WERI-Rb-1 (cell line): Measurements from ENCODE around the gene DCTN4.

ENCODE experiments used
- DNase-seq: peaks from one replicate; pipeline ENCODE4 v3.0.0-alpha.2; 2020
- H3K27ac ChIP-seq: fragments of 250-450 bp; sonication (Bioruptor Pico); 2 replicates; pipeline ENCODE4 v1.5.1; 2020; ENCODE audit warnings: mild to moderate bottlenecking, moderate library complexity
- H3K27me3 ChIP-seq: fragments of 250-450 bp; sonication (Bioruptor Pico); 2 replicates; pipeline ENCODE4 v1.5.1; 2021; ENCODE audit warnings: mild to moderate bottlenecking, low read depth, moderate library complexity; ENCODE audit not compliant: insufficient read depth, severe bottlenecking
- H3K36me3 ChIP-seq: fragments of 250-450 bp; sonication (Bioruptor Pico); 2 replicates; pipeline ENCODE4 v1.5.1; 2020; ENCODE audit warnings: mild to moderate bottlenecking, moderate library complexity
- H3K4me3 ChIP-seq: 2 replicates; pipeline ENCODE4 v1.5.1; 2011; ENCODE audit warnings: low read depth, mild to moderate bottlenecking, control low read depth, low read length
- H3K9me3 ChIP-seq: fragments of 250-450 bp; sonication (Bioruptor Pico); 2 replicates; pipeline ENCODE4 v1.5.1; 2021; ENCODE audit warnings: mild to moderate bottlenecking, moderate library complexity; ENCODE audit not compliant: severe bottlenecking
- CTCF ChIP-seq: IDR thresholded peaks from 2 replicates; pipeline ENCODE4 v1.5.1; 2011; ENCODE audit warnings: low read depth, mild to moderate bottlenecking, control low read depth, inconsistent platforms, low read length

The DCTN4 gene

GRCh38 chr5:150764530-150764929, 5.7 kb upstream of the DCTN4 start:
- TF ChIP-seq CTCF: no peak
- DNase-seq: no peak
- Histone ChIP-seq H3K9me3 (no peaks in the 10 kb centered on the region), H3K36me3 (no peaks in the 10 kb centered on the region), H3K4me3 (no peak overlapping the region), H3K27me3 (no peaks in the 10 kb centered on the region), H3K27ac (no peak overlapping the region)

DNA sequence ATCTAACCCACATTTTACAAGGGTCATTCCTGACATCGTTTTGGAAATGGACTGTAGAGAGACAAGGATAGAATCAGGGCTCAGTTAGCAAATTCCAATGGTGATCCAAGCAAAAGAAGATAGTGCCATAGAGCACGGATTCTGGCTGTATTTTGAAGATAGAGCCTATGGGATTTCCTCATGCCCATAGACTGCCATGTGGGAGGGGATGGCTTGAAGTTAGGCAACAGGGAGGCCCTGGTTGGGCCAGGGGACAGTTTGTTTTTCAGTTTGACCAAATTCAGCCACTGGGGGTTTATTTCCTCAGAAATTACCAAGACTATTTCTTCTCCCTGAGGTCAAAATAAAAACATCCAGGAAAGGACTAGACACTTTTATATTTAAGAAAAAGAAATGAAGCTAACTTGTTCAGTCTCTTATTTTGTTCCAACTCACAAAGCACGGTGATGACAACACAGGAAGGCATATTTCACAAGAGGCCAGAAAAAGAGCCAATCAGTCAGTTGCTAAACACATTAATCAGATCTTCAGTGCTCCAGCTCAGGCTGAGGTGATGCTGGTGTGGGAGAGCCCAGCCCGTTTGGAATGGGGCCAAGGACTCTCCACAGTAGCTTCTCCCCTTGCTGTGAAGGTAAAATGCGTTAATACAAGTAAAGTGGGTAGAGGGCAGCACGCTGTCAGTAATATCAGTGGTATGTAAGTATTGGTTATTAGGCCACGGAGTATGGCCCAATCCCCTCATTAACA, 4.4 kb upstream of the DCTN4 start:
- no peaks in the 10 kb centered on the region for H3K9me3 ChIP-seq
- no peak overlapping the region for H3K4me3 ChIP-seq
- H3K36me3 ChIP-seq: no peaks in the 10 kb centered on the region
- TF ChIP-seq CTCF: no peak
- no peak overlapping the region for H3K27ac ChIP-seq
- no peaks in the 10 kb centered on the region for H3K27me3 ChIP-seq
- no peak for DNase-seq

DNA sequence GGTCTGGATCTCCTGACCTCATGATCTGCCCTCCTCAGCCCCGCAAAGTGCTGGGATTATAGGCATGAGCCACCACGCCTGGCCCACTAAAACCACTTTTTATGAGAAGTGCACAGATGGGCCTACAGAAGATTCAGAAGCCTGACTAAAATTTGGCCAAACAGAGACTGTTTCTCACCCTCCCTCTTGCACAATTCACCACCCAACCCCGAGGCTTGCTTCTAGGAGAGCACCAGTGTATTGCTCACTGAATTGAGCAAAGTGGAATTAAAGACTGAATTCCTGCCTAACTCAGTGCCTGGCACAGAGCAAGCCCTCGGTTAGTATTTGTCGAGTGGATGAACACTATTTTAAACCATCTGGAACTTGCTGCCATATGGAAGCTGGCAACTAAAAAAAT, 3.4 kb upstream of the DCTN4 start:
- Histone ChIP-seq H3K36me3 (no peaks in the 10 kb centered on the region), H3K9me3 (no peaks in the 10 kb centered on the region), H3K4me3 (no peak overlapping the region), H3K27me3 (no peaks in the 10 kb centered on the region), H3K27ac (no peak overlapping the region)
- TF ChIP-seq CTCF: no peak
- DNase-seq: no peak

DNA sequence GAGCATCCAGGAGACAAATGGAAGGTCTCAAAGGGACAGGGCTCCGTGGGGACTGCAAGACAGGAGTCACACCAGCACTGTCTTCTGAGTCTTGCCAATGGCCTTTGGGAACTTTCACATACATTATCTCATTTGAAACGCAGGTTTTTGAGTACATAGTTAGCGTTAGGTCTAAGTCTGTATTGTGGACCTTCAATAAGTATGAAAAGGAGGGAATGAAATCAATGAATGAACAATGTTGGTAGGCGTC, 442 bp upstream of the DCTN4 start:
- no peak for DNase-seq
- Histone ChIP-seq H3K27ac (peak overlapping the region; percentile 94), H3K4me3 (peak overlapping the region; percentile 98), H3K27me3 (no peaks in the 10 kb centered on the region), H3K36me3 (peaks cover 14% of the 10 kb centered on the region), H3K9me3 (no peaks in the 10 kb centered on the region)
- TF ChIP-seq CTCF: no peak

- Histone ChIP-seq H3K27me3 (no peaks in the 10 kb centered on the region), H3K27ac (peak overlapping the region; percentile 94), H3K36me3 (peaks cover 25% of the 10 kb centered on the region), H3K4me3 (peak overlapping the region; percentile 98), H3K9me3 (no peaks in the 10 kb centered on the region)
- TF ChIP-seq CTCF: no peak
- no peak for DNase-seq
Measured at GRCh38 chr5:150758203-150758530, 650 bp downstream of the DCTN4 start.

- TF ChIP-seq CTCF: no peak
- Histone ChIP-seq H3K9me3 (no peaks in the 10 kb centered on the region), H3K36me3 (peaks cover 34% of the 10 kb centered on the region), H3K4me3 (no peak overlapping the region; the same call in 1 of the 2 replicates), H3K27me3 (no peaks in the 10 kb centered on the region), H3K27ac (no peak overlapping the region)
- no peak for DNase-seq
Measured at GRCh38 chr5:150757087-150757649, 1.6 kb downstream of the DCTN4 start.
